NCI-H1048 (cell line): ENCODE data around the gene CDC6.

ENCODE experiments used
- DNase-seq: peaks from one replicate; lab custom pipeline; 2025; lab: John Stamatoyannopoulos, UW

CDC6 gene

DNA sequence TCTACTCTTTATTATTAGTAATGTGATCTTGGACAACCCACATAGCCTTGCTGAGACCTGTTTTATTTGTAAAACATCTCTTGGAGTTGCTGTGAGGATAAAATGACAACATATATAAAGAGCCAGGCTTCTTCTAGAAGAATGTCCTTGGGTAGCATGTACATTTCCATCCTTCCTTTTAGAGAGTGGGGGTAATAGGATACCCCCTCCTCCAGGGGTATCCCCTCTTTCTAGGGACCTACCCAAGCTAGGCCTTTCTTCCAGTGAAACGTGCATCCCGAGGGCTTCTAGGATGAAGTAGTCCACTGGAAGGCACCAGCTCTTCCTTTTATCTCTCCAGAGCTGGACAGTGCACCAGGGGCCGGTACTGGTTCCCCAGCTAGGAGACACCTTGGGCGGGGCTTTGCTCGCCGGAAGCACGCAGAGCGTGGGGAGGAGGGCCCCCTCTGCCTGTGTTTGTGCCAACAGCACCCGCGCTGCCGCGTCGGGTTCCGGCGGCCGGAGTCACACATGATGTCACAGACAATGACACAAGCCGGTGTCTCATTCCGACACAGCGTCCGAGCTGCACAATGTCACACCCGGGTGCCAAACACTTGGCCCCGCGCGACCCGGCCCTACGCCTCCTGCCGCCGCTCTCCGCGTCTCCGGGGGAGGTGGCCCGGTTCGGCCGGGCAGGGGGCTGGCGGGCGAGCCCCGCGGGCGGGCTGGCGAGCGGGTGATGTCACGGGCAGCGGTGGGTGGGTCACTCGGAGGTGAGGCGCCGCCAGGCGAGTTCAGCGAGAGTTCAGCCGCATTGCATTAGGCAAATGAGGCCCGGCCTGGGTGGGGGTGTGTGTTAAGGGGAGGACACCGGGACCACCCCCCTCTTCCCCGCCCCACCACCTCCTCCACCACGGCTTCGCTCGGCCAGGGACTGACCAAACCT is 53.5 kb downstream of the CDC6 start:
- no peak for DNase-seq

DNA sequence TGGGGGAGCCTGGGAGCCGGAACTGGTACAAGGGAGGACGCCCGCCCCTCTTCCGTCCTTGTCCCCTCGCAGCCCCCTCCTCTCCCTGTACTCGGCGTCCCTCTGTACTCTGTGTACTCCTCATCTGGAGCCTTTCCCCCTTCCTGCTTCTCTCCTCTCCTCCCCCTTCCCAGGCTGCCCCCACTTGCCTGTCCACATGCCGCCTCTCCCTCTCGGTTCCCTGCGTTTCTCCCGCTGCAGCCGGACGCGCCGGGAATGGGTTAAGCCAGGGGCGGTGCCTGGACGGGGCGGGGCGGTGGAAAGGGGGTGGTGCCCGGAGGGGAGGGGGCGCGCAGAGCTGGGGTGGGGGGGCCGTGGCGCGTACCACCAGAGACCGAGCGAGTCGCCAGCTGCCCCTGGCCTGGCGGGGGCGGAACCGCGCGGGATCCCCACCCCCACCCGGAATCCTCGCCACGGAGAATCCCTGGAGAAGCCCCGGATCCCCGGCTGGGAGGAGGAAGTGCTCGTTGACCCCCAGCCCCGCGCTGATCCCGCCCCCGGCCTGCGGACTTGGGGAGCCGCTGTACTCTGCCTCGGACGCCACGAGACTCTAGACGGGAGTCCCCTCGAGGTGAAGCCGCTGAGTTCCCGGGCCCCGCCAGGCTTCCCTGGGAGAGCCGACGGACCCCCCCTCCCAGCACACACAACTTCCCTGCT is 54.3 kb downstream of the CDC6 start:
- DNase-seq, result no peak

DNA sequence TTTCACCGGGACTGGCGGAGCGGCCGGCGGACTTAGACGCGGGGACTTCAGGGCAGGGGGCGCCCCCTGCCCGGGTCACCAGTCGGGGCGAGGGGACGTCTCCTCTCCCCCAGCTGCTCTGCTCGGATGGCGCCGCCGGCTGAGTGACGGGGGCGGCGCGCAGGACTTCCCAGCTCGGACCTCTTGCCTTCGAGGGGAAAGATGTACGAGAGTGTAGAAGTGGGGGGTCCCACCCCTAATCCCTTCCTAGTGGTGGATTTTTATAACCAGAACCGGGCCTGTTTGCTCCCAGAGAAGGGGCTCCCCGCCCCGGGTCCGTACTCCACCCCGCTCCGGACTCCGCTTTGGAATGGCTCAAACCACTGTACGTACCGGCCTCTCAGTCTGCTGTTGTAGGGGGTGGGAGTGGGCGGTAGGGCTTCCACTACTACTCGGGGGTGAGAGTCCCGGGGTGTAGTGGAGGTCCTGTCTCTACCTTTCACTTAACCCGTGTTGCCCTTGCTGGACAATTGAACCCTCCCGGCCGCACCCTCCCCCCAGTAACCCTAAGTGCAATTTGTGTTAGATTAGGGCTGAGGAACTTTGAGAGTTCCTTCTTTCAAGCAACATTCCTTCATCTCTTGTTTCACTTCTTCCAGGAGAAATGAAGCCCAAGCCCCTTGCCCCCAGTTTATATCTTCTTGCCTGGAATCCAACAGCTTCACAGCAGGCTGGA is 55.0 kb downstream of the CDC6 start:
- DNase-seq, result no peak

DNA sequence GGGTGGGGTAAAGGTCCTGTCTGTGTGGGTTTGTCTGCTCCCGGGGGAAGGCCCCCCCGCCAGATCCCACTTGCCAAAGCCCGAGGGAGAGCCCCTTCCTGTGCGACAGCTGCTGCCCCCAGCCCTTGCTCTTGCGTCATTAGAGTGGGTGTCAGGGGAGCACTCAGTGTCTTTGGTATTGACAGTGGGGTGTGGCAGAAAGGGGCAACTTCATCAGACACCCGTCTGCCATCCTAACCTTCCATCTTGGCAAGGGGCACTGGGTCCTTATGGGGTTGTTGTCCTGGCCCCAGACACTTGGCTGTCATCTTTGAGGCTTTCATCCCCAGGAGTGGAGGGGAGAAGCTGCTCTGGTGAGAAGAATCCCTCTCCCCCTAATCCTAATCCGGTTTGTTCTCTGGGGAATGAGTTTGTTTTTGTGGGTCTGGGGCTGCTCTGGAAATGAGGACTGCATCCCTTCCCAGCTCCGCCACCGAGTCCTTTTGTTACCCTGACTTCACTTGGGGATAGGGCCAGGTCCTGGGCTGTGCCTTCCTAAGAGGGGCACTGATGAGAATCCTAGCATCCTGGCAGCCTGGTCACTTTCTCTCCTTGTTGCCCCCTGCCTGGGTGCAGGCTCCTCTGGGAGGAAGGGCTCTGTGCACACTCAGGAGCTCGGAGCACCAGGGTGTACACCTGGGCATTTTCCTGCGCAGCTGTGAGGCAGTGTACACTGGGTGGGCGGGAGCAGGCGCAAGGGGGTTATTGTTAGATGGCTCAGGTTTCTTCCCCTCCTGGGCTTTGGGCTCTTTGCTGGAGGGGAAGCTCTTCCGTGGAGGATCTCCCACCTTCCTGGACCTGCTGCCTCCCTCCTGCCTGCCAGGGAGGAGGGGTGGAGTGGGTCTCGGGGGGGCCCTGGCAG is 55.8 kb downstream of the CDC6 start:
- DNase-seq, result no peak

DNA sequence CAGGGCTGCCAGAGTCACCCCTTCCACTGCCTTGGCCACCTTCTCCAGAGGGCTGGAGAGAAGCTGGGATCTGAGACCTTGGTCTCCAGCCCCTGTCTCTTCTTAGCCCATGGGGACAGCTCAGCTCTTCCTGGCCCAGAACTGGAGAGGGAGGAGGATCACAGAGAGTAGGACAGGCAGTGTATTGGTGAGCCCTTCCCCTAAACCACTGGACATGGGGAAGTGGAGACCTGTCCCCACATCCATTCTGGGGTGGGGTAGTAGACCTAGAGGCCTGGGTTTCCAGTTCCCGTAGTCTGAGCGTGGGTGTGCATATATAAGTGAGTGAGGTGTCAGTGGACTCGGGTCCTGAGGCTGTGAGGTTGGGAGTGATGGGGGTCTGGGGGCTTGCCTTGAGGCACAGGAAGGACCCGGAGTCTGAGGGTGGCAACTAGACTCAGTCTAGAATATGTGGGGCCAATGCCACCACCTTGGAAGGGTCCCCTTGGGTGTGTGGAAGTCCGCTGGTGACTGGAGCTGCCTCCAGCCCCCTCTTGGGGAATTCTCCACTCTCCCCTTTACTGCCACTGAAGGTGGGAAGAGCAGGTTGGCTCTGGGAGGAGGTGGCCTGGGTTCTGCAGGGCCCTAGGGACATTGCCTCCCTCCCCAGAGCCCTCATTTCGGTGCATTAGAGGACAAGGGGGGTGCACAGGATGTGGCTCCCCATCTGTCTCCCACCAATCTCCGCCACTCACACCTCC is 56.9 kb downstream of the CDC6 start:
- DNase-seq, result no peak

DNA sequence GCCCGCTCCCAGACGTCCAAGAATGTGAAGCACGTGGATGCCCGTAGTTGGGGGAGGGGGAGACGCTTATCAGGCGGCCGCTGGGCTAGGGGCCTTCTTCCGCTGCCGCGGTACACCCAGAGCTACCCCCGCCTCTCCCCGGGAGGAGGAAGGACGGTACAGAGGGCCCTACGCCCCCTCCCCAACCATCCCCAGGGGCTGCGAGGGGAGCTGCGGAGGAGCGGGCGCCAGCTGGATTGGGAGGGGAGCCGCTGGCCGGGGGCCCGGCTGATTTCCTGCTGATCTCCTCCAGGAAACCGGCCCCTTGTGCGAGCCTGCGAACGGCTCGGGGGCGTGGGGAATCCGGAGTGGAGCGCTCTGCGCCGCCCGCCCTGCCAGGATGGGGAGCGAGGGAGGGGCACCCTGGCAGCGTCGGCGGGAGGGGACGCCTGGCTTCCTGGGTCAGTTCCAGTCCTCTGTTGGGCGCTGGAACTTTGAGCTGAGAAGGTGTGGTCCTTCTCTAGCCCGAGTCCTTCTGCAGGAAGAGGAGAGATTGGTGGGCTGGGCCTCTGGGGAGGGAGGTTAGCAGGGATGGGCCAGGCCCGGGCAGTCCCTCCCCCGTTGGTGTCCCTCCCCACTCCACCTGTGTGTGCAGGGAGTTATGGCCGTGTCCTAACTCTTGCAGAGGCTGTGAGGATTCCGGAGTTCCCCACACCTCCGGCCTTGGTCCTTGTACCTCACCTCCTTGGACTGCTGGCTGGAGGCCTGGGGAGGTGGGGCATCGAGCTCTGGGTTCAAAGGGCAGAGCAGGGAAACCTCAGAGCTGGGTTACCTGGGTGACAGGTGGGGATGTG is 57.7 kb downstream of the CDC6 start:
- no peak for DNase-seq

DNA sequence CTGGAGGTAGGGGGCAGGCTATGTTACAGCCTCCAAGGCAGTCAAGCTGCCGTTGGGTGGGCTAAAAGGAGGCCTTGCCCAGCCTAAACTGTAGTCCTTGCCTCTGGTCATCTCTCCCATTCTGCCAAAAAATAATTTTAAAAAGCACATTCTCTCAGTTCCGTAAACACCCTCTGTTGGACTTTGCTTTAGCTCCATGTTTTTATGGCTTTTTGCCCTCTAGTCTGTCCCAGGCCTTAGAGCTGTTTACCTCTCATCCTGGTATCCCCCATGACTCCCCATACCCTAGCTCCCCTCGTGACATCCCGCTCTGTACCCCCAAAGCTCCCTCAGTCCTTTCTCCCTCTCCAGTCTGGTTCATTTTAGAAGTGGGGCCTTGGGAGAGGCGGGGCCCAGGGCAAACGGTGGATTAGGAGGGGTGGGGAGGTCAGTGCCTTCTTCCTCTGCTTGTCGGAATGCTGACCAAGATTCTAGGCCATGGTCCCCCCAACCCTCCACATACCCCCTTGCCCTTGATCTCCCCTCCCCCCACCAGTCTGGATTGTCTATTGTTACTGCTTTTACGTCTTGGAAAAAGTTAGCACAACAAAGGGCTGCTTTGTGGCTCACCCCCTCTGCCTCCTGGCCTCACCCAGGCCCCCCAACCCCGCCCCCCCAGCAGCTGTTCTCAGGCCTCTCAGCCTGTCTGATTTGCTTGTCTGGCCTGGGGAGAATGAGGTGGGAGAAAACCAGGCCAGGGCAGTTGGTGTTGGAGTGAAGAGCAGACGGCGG is 58.5 kb downstream of the CDC6 start:
- DNase-seq, result no peak

DNA sequence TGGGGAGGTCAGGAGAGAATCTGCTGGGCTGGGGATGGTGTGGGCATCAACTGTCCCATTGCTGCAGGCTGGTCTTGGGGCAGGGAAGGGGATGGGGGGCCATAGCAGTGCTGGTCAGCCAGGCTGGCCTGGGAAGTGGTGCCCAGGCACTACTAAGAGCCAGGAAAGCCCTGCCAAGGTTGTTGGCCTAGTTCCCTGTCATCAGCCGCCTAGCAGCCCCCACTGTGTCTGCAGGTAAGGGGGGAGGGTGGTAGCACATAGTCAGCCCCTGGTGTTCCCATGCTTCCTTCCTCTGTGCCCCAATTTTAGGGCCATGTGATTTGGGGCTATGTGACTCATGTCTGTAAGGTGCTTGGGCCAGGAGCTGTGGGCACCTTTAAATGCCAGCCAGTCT is 59.1 kb downstream of the CDC6 start:
- no peak for DNase-seq

DNA sequence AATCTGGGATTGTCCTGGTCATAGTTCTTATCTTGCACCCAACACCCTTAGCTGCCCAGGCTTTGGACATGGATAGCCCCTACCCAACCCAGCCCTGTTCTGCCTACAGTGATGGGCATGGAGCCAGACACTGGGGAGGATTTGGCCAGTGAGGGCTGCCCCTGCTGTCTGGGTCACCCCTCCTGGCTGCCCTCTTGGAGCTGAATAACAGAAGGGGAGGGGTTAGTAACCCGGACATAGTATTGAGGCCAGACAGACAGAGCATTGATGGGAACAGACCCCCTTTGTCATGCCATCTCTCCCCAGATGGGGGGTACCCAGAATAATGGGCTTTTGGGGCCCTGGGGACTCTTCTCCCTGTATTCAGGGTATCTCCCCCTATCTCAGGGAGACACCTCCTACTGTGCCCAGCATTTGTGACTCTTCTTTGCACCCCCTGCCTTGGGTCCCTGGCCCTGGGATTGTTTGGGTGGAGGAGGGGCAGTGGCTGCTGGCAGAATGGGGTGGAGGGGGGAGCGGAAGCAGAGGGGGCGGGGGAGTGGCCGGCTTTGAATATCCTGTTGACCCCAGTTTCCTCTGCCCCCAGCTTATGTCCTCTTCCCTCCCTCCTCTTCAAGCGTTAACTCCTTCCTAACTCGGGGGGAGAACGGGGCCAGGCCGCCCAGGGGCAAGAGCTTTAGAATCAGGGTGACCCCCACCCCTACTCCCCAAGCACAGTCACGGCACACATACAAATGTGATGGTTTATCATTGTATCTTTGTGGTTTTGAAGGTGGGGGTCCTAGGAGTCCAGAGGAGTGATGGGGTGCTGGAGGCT is 59.8 kb downstream of the CDC6 start:
- DNase-seq, result no peak

DNA sequence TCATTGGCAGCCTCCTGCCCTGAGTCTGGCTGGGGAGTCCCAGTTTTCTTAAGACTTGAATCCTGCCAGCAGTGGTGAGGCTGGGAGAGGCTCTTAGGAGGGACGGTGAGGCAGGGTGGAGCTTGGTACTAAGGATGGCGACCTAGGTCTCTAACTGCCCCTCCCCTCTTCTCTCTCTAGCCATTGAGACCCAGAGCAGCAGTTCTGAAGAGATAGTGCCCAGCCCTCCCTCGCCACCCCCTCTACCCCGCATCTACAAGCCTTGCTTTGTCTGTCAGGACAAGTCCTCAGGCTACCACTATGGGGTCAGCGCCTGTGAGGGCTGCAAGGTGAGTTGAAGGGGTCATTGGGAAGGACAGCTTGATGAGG is 60.4 kb downstream of the CDC6 start:
- DNase-seq, result no peak

DNA sequence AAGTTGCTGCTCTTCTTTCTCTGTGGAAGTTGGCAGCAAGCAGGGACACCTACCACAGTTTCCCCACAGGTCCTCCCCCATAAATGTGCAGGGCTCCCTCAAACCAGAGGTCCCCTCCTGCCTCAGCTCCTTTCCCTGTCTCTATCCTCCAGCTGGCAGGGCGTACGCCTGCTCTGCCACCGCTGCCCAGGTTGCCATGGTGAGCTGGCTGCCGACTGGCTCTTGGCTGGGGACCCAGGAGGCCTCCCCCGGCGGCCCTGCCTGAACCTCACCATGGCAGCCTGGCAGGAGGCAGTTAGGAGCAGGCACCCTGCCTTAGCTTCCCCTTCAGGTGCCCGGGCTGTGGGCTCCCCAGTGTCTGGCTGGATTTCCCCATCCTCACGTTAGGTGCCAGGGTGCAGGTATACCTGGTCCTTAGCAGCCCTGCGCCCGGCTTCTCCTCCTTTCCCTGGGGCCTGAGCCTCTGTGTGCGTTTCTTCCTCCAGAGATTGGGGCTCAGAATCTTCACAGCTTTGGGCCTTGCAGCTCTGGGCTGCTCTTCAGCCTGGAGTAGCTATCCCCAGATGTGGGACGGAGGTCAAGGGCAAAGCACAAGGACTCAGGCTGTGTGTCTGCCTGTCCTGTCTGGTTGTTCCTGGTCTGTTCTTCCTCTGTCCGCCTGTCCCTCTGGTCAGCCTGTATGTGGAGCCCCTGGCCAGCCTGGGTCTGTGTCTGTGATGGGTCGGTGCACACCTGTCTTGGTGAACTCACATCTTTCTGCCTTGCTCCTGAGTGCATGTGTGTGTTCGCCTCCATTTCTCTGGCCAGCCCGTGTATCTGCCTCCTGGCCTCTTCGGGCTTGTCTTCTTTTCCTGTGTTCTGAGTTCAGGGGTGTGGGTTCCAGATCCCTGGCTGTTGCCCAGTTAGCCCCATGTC is 61.1 kb downstream of the CDC6 start:
- DNase-seq, result no peak

DNA sequence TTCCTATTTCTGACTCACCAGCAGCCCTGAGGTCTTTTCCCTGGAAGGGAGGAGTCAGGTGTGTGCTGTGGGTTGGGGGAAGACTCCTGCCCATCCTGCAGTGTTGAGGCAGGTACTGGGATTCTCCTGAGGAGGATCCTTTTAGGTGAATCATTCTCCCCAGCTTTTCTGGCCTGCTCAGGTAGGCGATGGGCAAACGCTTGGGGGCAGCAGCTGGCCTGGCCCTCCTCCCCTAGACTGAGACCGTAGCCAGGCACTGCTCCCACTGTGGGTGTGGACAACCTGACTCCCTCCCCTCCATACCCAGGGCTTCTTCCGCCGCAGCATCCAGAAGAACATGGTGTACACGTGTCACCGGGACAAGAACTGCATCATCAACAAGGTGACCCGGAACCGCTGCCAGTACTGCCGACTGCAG is 61.8 kb downstream of the CDC6 start:
- DNase-seq, result no peak

DNA sequence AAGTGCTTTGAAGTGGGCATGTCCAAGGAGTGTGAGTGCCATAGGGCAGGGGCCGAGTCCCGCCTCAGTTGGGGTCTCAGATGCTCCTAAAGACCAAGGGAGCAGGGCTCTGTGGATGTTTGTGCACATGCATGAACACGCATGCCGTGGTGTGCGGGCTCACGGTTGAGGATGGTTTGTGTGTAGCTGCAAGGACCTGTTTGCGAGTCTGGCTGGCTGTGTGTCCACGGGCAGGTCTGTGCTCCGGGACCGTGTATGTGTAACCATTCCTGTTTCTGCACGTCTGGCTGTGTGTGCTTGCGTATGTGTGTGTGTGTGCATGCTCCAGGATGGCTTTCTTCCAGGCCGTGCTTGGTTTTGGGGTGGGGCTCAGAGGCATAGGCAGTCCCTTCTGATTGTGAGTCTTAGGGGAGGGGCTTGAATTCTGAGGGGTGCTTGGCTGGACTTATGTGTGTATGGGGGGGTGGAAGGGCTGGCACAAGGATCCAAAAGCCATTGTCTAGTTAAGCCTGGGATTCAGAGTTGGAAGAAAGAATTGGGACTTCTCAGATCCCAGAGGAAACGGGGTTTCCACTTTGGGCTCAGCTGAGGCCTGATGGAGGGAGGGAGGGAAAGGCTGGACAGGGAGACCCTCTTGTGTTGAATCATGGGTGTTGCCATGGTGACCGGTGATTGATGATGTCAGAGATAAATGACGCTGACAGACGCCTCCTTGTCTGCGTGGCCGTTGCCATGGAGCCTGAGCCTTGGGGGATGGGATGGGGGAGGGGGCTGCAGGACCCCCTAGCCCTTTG is 62.4 kb downstream of the CDC6 start:
- no peak for DNase-seq

DNA sequence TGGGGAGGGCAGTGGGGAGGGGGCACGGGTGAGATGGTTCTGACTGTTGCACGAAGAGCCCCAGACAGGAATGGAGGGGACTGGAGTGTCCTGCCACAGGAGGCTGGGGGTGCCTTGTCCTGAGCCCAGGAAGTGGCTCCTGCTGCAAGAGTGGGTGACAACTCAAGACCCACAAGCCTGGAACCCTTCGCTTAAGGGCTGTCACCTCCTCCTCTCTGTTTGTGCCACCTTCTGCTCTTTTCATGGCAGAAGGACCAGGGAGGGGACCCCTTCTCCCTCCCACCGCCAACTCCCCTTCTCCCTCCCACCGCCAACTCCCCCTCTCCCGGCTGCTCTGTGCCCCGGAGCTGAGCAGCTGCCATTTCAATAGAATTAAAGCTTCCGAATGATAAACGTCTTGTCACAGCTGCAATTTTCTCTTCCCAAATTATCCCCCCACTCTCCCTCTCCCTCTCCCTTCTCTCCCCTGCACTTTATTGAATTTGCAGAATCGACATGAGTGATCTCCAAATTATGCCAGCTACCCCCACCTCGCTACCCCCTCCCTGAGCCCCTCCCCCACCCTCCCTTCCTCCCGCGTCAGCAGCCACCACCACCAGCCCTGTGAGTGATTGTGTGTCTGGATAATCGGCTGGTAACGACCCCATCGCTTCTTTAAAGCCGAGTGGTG is 63.1 kb downstream of the CDC6 start:
- DNase-seq, result no peak

DNA sequence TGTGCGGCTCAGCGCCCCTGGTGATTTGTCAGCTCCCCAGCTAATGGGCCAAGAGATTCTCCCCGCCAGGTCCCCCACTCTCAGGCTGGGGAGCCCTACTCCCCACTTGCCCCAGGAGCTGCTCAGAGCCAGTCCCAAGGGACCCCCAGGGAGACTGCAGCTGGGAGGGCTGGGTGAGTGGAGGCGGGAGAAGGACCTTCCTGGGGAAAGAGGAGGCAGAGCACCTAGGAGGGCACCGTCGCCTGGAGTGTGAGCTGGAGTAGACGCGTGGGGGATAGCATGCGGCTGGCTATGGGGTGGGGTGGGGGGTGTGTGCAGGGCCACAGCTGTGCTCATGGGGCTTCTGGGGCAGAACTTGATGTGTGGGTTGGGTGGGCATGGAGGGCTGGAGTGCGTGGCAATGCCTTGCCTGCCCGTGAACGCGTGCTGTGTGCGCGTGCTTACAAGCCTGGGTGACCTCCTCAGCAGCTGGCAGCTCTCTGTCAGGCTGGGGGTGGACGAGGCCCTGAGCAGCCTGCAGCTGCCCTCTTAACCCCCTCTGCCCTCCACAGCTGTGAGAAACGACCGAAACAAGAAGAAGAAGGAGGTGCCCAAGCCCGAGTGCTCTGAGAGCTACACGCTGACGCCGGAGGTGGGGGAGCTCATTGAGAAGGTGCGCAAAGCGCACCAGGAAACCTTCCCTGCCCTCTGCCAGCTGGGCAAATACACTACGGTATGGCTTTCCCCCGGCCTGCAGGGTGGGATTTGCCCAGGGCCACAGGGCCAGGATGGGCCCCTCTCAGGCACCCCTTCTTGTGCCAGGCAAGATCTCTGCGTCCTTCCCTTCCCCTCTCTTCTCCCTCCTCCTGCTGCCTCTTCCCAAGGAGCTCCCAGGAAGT is 63.9 kb downstream of the CDC6 start:
- DNase-seq, result no peak
